CD4-positive, alpha-beta T cell (primary cell): Measurements from ENCODE around the gene NFYC. TPM values are rescaled to one million over a fixed set of nuclear protein-coding genes. Genes with fewer than 3 reads are reported as not detected.
A peak's percentile ranks its signal among the peaks of the same experiment; 100 is the strongest.

Experiments used
- ATAC-seq: fragments of 200-7000 bp; cut with Tn5 transposase; one replicate; pipeline ENCODE4 v1.10.0; 2022; ENCODE audit warnings: mild to moderate bottlenecking; ENCODE audit not compliant: poor library complexity
- CTCF ChIA-PET: fragments of 350-600 bp; sonication (Branson Sonifier 250); formaldehyde crosslinking; loops from one replicate; lab custom pipeline; 2021; ENCODE audit warnings: antibody characterized with exemption, inconsistent platforms; lab: Charles Lee
- POLR2A ChIA-PET: fragments of 350-600 bp; sonication (Branson Sonifier 250); formaldehyde crosslinking; loops from one replicate; lab custom pipeline; 2021; ENCODE audit warnings: antibody characterized with exemption, inconsistent platforms; lab: Charles Lee
- DNase-seq, 14 experiments: peaks; one replicate each; pipeline ENCODE4 v3.0.0-alpha.2; 2013 to 2020; ENCODE audit warnings: mixed read lengths in 2 of 14
- H3K27ac ChIP-seq, 2 donors: one replicate each; pipeline versions ENCODE4 v1.5.1 to v1.7.0; 2013; ENCODE audit warnings: low read length in 2 of 2, low read depth in 1 of 2, mild to moderate bottlenecking in 1 of 2
- H3K27me3 ChIP-seq, 2 experiments: 1 replicate in 1 of 2; 2 replicates in 1 of 2; pipeline versions ENCODE4 v1.6.1 to v1.7.0; 2013; ENCODE audit warnings: low read length in 2 of 2, control low read depth in 1 of 2, mild to moderate bottlenecking in 1 of 2, moderate library complexity in 1 of 2; ENCODE audit not compliant: insufficient read depth in 2 of 2, control insufficient read depth in 1 of 2
- H3K36me3 ChIP-seq: one replicate; pipeline ENCODE4 v1.6.1; 2013; ENCODE audit warnings: low read length, control low read depth; ENCODE audit not compliant: insufficient read depth
- H3K4me1 ChIP-seq: one replicate; pipeline ENCODE4 v1.6.1; 2013; ENCODE audit warnings: low read length, control low read depth; ENCODE audit not compliant: insufficient read depth
- H3K4me3 ChIP-seq: one replicate; pipeline ENCODE4 v1.5.1; 2013; ENCODE audit warnings: mild to moderate bottlenecking, low read length, moderate library complexity
- H3K9me3 ChIP-seq, 2 experiments: 1 replicate in 1 of 2; 2 replicates in 1 of 2; pipeline versions ENCODE4 v1.6.1 to v1.7.0; 2013; ENCODE audit warnings: low read length in 2 of 2, mild to moderate bottlenecking in 2 of 2, control low read depth in 1 of 2, moderate library complexity in 1 of 2; ENCODE audit not compliant: control insufficient read depth in 1 of 2, insufficient read depth in 1 of 2
- H3K27ac Mint-ChIP-seq: one replicate; pipeline ENCODE4 v1.8.0; 2020; ENCODE audit warnings: mixed read lengths
- H3K27me3 Mint-ChIP-seq: one replicate; pipeline ENCODE4 v1.8.0; 2021; ENCODE audit warnings: mixed read lengths
- H3K36me3 Mint-ChIP-seq: one replicate; pipeline ENCODE4 v1.8.0; 2021; ENCODE audit warnings: low read depth, mixed read lengths
- H3K4me1 Mint-ChIP-seq: one replicate; pipeline ENCODE4 v1.8.0; 2021; ENCODE audit warnings: low read depth, mixed read lengths
- H3K4me3 Mint-ChIP-seq: one replicate; pipeline ENCODE4 v1.8.0; 2020; ENCODE audit warnings: mild to moderate bottlenecking, mixed read lengths
- H3K9me3 Mint-ChIP-seq: one replicate; pipeline ENCODE4 v1.8.0; 2020; ENCODE audit warnings: mixed read lengths
- intact Hi-C, 2 experiments: fragments of 100-400 bp; cut with DNase I in 1 of 2; cut with micrococcal nuclease in 1 of 2; formaldehyde crosslinking; loops; one replicate each; pipeline versions ENCODE4 v1.15.1 to v1.9.0; 2023 to 2025; cut with DNase I, micrococcal nuclease
- total RNA-seq, 174 experiments: library from RNA in 2 of 174; stranded (reverse) in 2 of 174; gene quantifications; one replicate each; pipeline ENCODE4 v1.2.3 and lab custom pipeline; 2021 to 2026
- TF ChIP-seq, protein P1 (sequence below): fragments of 200-600 bp; IDR thresholded peaks from one replicate; pipeline ENCODE4 v1.8.0; 2022; ENCODE audit warnings: antibody characterized with exemption, mild to moderate bottlenecking

Gene NFYC
- total RNA-seq, 2 experiments from 2014 or later: 28.6 to 35.2 TPM

DNA sequence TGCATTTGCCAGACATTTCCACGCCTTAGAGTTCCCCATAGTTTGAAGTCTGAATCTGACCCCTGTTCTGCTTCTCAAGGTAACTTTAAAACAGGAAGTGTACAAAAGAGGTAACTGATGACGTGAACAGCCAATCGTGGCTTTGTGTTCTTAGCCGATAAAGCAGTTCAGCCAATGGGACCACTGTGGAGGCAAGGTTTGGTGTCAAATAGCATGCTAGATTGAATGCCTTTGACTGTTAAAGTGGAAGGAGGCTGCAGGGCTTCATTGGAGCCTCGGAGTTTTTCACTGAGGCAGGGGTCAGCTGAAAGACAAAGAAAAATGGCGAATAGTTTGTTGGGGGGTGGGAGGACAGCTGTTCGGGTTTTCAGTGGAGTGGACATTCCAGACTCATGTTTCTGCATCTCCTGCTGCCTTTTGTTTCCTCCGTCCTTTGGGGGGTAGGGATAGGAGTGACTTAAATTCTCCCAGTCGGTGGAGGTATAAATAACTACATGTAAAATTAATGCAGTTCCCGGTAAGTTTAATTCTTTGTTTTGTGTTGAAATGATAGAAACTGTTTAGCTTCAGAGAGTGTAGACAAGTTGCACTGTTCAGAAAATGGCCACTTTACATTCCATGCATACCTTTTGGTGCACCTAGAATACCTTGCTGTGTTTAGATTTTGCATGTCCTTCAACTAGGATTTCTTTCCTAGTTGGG, 17.7 kb downstream of the NFYC start:
- Mint-ChIP-seq H3K27me3 (no peaks in the 10 kb centered on the region), H3K36me3 (peaks cover 17% of the 10 kb centered on the region), H3K9me3 (no peaks in the 10 kb centered on the region), H3K4me3 (peak overlapping the region; percentile 93), H3K4me1 (peaks cover 76% of the 10 kb centered on the region), H3K27ac (peak overlapping the region; percentile 87)
- Histone ChIP-seq H3K27ac (peak overlapping the region; percentile 56 to 66), H3K27me3 (no peaks in the 10 kb centered on the region), H3K36me3 (peaks cover 7% of the 10 kb centered on the region), H3K4me1 (peaks cover 35% of the 10 kb centered on the region), H3K4me3 (peak overlapping the region; percentile 57), H3K9me3 (no peaks in the 10 kb centered on the region)
- DNase-seq (peak; percentile 48 to 92 (median 62)), ATAC-seq (peak; percentile 97)
- TF ChIP-seq, protein P1, sequence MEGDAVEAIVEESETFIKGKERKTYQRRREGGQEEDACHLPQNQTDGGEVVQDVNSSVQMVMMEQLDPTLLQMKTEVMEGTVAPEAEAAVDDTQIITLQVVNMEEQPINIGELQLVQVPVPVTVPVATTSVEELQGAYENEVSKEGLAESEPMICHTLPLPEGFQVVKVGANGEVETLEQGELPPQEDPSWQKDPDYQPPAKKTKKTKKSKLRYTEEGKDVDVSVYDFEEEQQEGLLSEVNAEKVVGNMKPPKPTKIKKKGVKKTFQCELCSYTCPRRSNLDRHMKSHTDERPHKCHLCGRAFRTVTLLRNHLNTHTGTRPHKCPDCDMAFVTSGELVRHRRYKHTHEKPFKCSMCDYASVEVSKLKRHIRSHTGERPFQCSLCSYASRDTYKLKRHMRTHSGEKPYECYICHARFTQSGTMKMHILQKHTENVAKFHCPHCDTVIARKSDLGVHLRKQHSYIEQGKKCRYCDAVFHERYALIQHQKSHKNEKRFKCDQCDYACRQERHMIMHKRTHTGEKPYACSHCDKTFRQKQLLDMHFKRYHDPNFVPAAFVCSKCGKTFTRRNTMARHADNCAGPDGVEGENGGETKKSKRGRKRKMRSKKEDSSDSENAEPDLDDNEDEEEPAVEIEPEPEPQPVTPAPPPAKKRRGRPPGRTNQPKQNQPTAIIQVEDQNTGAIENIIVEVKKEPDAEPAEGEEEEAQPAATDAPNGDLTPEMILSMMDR: no peak
- POLR2A ChIA-PET: interaction anchor here (0.9 to 15.8 kb wide), 4 partner anchors 11 to 18 kb away, joined by 3 to 174 read pairs (median 4); partner anchors contain the start of gene NFYC
- intact Hi-C loops: loop anchor here (1.0 kb wide), 1 partner anchor 18 kb away; the partner anchor contains the start of gene NFYC (in 2 of the 2)
- CTCF ChIA-PET: interaction anchor here (0.5 to 3.2 kb wide), 7 partner anchors 10 to 1658 kb away, joined by 3 to 9 read pairs (median 3); no protein-coding TSS in a partner anchor

DNA sequence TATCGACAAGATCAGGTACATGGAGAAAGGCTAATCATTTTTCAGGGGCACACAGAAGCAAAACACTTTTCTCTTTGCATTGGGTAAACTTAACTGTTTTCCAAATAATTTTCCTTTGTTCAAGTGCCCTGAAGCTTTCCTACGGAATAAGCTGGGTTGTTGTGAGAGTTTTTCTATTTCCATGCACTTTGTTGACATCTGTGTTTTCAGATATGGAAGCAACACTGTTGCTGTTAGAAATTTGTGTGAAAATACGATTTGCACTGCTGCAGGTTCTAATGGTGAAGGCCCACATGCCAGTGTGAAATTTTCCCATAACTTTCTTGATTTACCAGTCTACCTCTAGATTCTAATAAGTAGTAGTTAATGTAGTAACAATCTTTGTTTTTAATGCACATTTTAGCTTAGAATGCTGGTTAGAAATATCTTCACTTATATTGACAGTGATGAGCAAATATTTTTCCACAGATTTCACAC, 18.3 kb downstream of the NFYC start:
- POLR2A ChIA-PET: interaction anchor here (1.4 to 15.8 kb wide), 2 partner anchors 10 to 19 kb away, joined by 3 to 174 read pairs; partner anchors contain the start of gene NFYC
- DNase-seq (no peak), ATAC-seq (no peak)
- H3K27ac Mint-ChIP-seq: peak overlapping the region; percentile 87
- H3K4me1 ChIP-seq: peaks cover 35% of the 10 kb centered on the region
- H3K36me3 ChIP-seq: peaks cover 7% of the 10 kb centered on the region
- intact Hi-C loops: loop anchor here (1.0 kb wide), 1 partner anchor 19 kb away; the partner anchor contains the start of gene NFYC (in 2 of the 2)
- H3K27me3 ChIP-seq: no peaks in the 10 kb centered on the region
- H3K4me3 Mint-ChIP-seq: peak overlapping the region; percentile 93
- H3K4me1 Mint-ChIP-seq: peaks cover 73% of the 10 kb centered on the region
- H3K9me3 Mint-ChIP-seq: no peaks in the 10 kb centered on the region
- H3K4me3 ChIP-seq: peak overlapping the region; percentile 57
- H3K27me3 Mint-ChIP-seq: no peaks in the 10 kb centered on the region
- CTCF ChIA-PET: interaction anchor here (0.5 to 3.2 kb wide), 3 partner anchors 16 to 1659 kb away, joined by 3 to 9 read pairs (median 3); no protein-coding TSS in a partner anchor
- no peaks in the 10 kb centered on the region for H3K9me3 ChIP-seq
- peaks cover 17% of the 10 kb centered on the region for H3K36me3 Mint-ChIP-seq
- TF ChIP-seq, protein P1: no peak
- peak overlapping the region; percentile 56 to 66 for H3K27ac ChIP-seq

DNA sequence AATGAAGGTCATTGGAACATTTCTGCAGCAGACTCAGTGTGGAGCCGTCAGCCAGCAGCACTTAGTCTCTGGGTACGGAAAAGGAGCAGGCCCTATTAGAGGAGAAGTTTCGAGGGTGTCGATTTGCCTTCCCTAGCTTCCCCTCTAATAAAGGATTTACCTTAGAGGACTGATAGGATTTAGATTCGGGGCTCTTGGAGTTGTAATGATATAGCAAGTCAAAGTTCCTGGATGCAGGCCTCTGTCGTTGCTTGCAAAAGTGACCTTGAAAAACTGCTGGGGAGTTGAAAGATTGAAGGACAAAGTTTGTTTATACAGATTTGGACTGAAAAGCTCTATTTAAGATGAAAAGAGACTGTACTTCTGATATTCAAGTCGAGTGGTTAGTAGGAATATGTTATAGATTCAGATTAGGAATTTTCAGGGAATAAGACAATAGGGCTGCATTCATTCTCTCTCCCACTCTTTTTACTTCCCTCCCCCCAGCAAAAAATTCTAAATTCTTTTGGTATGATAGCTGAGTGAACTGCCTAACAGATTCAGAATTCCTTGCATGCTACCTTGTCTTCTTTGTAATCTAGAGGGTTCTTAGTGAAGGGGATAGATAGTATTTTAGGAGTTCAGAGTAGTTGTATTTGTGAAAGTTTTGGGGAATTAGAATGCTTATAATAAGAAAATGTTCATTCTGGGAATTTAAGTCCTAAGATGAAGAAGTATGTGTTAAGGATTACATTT, 19.2 kb downstream of the NFYC start:
- intact Hi-C loops: no loop called here
- Mint-ChIP-seq H3K36me3 (peaks cover 17% of the 10 kb centered on the region), H3K4me1 (peaks cover 73% of the 10 kb centered on the region), H3K27ac (peak overlapping the region; percentile 87), H3K4me3 (peak overlapping the region; percentile 93), H3K27me3 (no peaks in the 10 kb centered on the region), H3K9me3 (no peaks in the 10 kb centered on the region)
- no peak overlapping the region for H3K27ac ChIP-seq
- ATAC-seq (no peak), DNase-seq (no peak)
- TF ChIP-seq, protein P1: no peak
- no peaks in the 10 kb centered on the region for H3K27me3 ChIP-seq
- POLR2A ChIA-PET: interaction anchor here (1.4 to 15.8 kb wide), 2 partner anchors 9 to 19 kb away, joined by 3 to 174 read pairs; partner anchors contain the start of gene NFYC
- CTCF ChIA-PET: interaction anchor here (0.6 to 1.6 kb wide), 2 partner anchors 8 to 63 kb away, joined by 3 to 4 read pairs; no protein-coding TSS in a partner anchor
- H3K36me3 ChIP-seq: peaks cover 7% of the 10 kb centered on the region
- H3K4me1 ChIP-seq: peaks cover 35% of the 10 kb centered on the region
- H3K4me3 ChIP-seq: no peak overlapping the region
- H3K9me3 ChIP-seq: no peaks in the 10 kb centered on the region
